Tibial artery (tissue), 4 donors: ENCODE measurements around the gene GCN1.

ENCODE experiments used
- DNase-seq, 2 donors: peaks; one replicate each; pipeline ENCODE4 v3.0.0-alpha.2; 2019
- H3K27ac ChIP-seq, 2 donors: fragments of 200-600 bp; sonication (generic) in 1 of 2; 1 replicate in 1 of 2; 2 replicates in 1 of 2; pipeline ENCODE4 v1.5.1; 2018 to 2019; ENCODE audit warnings: mild to moderate bottlenecking in 1 of 2
- H3K27me3 ChIP-seq, 2 donors: fragments of 200-600 bp; sonication (generic) in 1 of 2; one replicate each; pipeline versions ENCODE4 v1.5.1 to v1.6.0; 2016 to 2019
- H3K36me3 ChIP-seq, 3 donors: fragments of 200-600 bp; sonication (generic) in 2 of 3; one replicate each; pipeline ENCODE4 v1.5.1; 2016 to 2019; ENCODE audit warnings: mild to moderate bottlenecking in 2 of 3
- H3K4me1 ChIP-seq, 4 donors: fragments of 200-600 bp; sonication (generic) in 2 of 4; 1 replicate in 3 of 4; 2 replicates in 1 of 4; pipeline ENCODE4 v1.5.1; 2016 to 2019
- H3K4me3 ChIP-seq, 2 donors: fragments of 200-600 bp; sonication (generic) in 1 of 2; 1 replicate in 1 of 2; 2 replicates in 1 of 2; pipeline ENCODE4 v1.5.1; 2018 to 2019; ENCODE audit warnings: mild to moderate bottlenecking in 2 of 2
- H3K9me3 ChIP-seq, 3 donors: fragments of 200-600 bp; sonication (generic) in 1 of 3; one replicate each; pipeline ENCODE4 v1.5.1; 2016 to 2019
- CTCF ChIP-seq, 2 experiments: fragments of 200-600 bp in 1 of 2; fragments of 450-650 bp in 1 of 2; IDR thresholded peaks; one replicate each; pipeline ENCODE4 v1.5.1; 2017 to 2019; ENCODE audit warnings: antibody characterized with exemption in 2 of 2, mild to moderate bottlenecking in 1 of 2, moderate library complexity in 1 of 2
- intact Hi-C: fragments of 100-400 bp; cut with DNase I; formaldehyde crosslinking; loops from one replicate; pipeline ENCODE4 v1.15.0; 2023; ENCODE audit warnings: low total_unique reads

The GCN1 gene

GRCh38 chr12:120141336-120141735, 53.2 kb downstream of the GCN1 start:
- no peaks in the 10 kb centered on the region for H3K4me1 ChIP-seq
- peaks cover 95 to 100% (median 100%) of the 10 kb centered on the region in 3 donors for H3K36me3 ChIP-seq
- no peak for DNase-seq
- intact Hi-C loops, result no loop called here
- H3K27ac ChIP-seq, result no peak overlapping the region
- TF ChIP-seq CTCF (IDR thresholded peaks at IDR 0.05), result no peak
- H3K9me3 ChIP-seq, result no peaks in the 10 kb centered on the region
- H3K4me3 ChIP-seq, result no peak overlapping the region
- H3K27me3 ChIP-seq, result no peaks in the 10 kb centered on the region

- no peak for TF ChIP-seq CTCF (IDR thresholded peaks at IDR 0.05)
- DNase-seq, result no peak
- H3K36me3 ChIP-seq, result peaks cover 97 to 100% (median 100%) of the 10 kb centered on the region in 3 donors
- H3K9me3 ChIP-seq, result no peaks in the 10 kb centered on the region
- no peak overlapping the region for H3K27ac ChIP-seq
- H3K4me3 ChIP-seq, result no peak overlapping the region
- no peaks in the 10 kb centered on the region for H3K27me3 ChIP-seq
- intact Hi-C loops, result no loop called here
- H3K4me1 ChIP-seq, result no peaks in the 10 kb centered on the region
Observed at GRCh38 chr12:120140603-120141002, 53.9 kb downstream of the GCN1 start.

- no peaks in the 10 kb centered on the region for H3K27me3 ChIP-seq
- no peak overlapping the region for H3K27ac ChIP-seq
- no peaks in the 10 kb centered on the region for H3K9me3 ChIP-seq
- H3K4me3 ChIP-seq, result no peak overlapping the region
- TF ChIP-seq CTCF (IDR thresholded peaks at IDR 0.05), result no peak
- intact Hi-C loops, result no loop called here
- peaks cover 96 to 100% (median 100%) of the 10 kb centered on the region in 3 donors for H3K36me3 ChIP-seq
- H3K4me1 ChIP-seq, result no peaks in the 10 kb centered on the region
- DNase-seq, result no peak
Observed at GRCh38 chr12:120139958-120140357, 54.6 kb downstream of the GCN1 start.

- no peak for TF ChIP-seq CTCF (IDR thresholded peaks at IDR 0.05)
- Histone ChIP-seq H3K27me3 (no peaks in the 10 kb centered on the region), H3K9me3 (no peaks in the 10 kb centered on the region), H3K4me1 (no peaks in the 10 kb centered on the region), H3K27ac (no peak overlapping the region), H3K4me3 (no peak overlapping the region), H3K36me3 (peaks cover 94 to 100% (median 100%) of the 10 kb centered on the region in 3 donors)
- DNase-seq, result no peak
- intact Hi-C loops, result no loop called here
Observed at GRCh38 chr12:120138366-120138765, 56.1 kb downstream of the GCN1 start.

GRCh38 chr12:120137833-120138232, 56.7 kb downstream of the GCN1 start:
- no peaks in the 10 kb centered on the region for H3K27me3 ChIP-seq

More at GRCh38 chr12:120137833-120138232, 56.7 kb downstream of the GCN1 start:
- H3K9me3 ChIP-seq, result no peaks in the 10 kb centered on the region
- H3K27ac ChIP-seq, result no peak overlapping the region
- DNase-seq, result no peak
- no peaks in the 10 kb centered on the region for H3K4me1 ChIP-seq
- intact Hi-C loops, result no loop called here
- no peak overlapping the region for H3K4me3 ChIP-seq
- TF ChIP-seq CTCF (IDR thresholded peaks at IDR 0.05), result no peak
- H3K36me3 ChIP-seq, result peaks cover 94 to 100% (median 100%) of the 10 kb centered on the region in 3 donors
